A549 (cell line): ENCODE measurements around the gene SMAP1. TPM values are rescaled to one million over a fixed set of nuclear protein-coding genes. Genes with fewer than 3 reads are reported as not detected.

Experiments used
- ATAC-seq, 2 experiments: fragments of 200-7000 bp in 1 of 2; fragments of >200 bp in 1 of 2; cut with Nextera tagmentation in 1 of 2; cut with Tn5 transposase in 1 of 2; 3 replicates each; pipeline versions ENCODE4 v1.8.0 to v1.9.1; 2018 to 2020; ENCODE audit warnings: mild to moderate bottlenecking in 1 of 2, moderate library complexity in 1 of 2
- CTCF ChIA-PET: fragments of 300-600 bp; sonication (Branson Sonifier 250); formaldehyde crosslinking; extraction: SDS; loops from one replicate; lab custom pipeline; 2021; ENCODE audit warnings: antibody characterized with exemption, inconsistent platforms; lab: Yijun Ruan, JAX
- POLR2A ChIA-PET: fragments of 350-600 bp; formaldehyde crosslinking; extraction: SDS; loops from one replicate; lab custom pipeline; 2021; ENCODE audit warnings: antibody characterized with exemption, inconsistent platforms; lab: Yijun Ruan, JAX
- DNase-seq, 2 experiments: peaks; one replicate each; pipeline versions ENCODE4 v3.0.0 to v3.0.0-alpha.2; 2011 to 2016; ENCODE audit warnings: low read depth in 1 of 2, low spot score in 1 of 2
- FAIRE-seq: peaks from 2 replicates; lab custom pipeline; 2011; peaks lifted over from hg19 to GRCh38; lab: Jason Lieb, UNC
- H3K27ac ChIP-seq, 2 experiments: fragments of >200 bp; sonication (Bioruptor Twin); formaldehyde crosslinking; 3 replicates each; pipeline ENCODE4 v1.5.1; 2016 to 2017
- H3K4me1 ChIP-seq: fragments of >200 bp; sonication (Bioruptor Twin); formaldehyde crosslinking; 3 replicates; pipeline ENCODE4 v1.6.1; 2016
- H3K4me2 ChIP-seq: fragments of >200 bp; sonication (Bioruptor Twin); formaldehyde crosslinking; 3 replicates; pipeline ENCODE4 v1.6.1; 2016
- H3K4me3 ChIP-seq: fragments of >200 bp; sonication (Bioruptor Twin); formaldehyde crosslinking; 3 replicates; pipeline ENCODE4 v1.5.1; 2016
- H3K9me3 ChIP-seq: fragments of >200 bp; sonication (Bioruptor Twin); formaldehyde crosslinking; 3 replicates; pipeline ENCODE4 v1.6.1; 2016
- BCL3 ChIP-seq: fragments of >200 bp; sonication (Bioruptor Twin); formaldehyde crosslinking; IDR thresholded peaks from 3 replicates; pipeline ENCODE4 v1.6.1; 2016
- E2F6 ChIP-seq: IDR thresholded peaks from 2 replicates; pipeline ENCODE4 v1.6.1; 2012; ENCODE audit warnings: low read depth, borderline replicate concordance
- ELK1 ChIP-seq: fragments of 150-350 bp; IDR thresholded peaks from 2 replicates; pipeline ENCODE4 v1.6.1; 2014; ENCODE audit warnings: low read depth, mild to moderate bottlenecking, low read length
- FOSL2 ChIP-seq, 2 experiments: fragments of 450-650 bp in 1 of 2; fragments of >200 bp in 1 of 2; sonication (Bioruptor Twin) in 1 of 2; formaldehyde crosslinking; IDR thresholded peaks; 2 replicates each; pipeline versions ENCODE4 v1.5.0 to v1.6.1; 2016 to 2020; ENCODE audit warnings: mild to moderate bottlenecking in 1 of 2, moderate library complexity in 1 of 2
- HMGXB4 ChIP-seq: fragments of 250-450 bp; sonication (Bioruptor Pico); IDR thresholded peaks from 2 replicates; pipeline ENCODE4 v1.5.0; 2021; ENCODE audit warnings: mild to moderate bottlenecking, moderate library complexity, borderline replicate concordance
- JUN ChIP-seq, 2 experiments: fragments of >200 bp; sonication (Bioruptor Twin); formaldehyde crosslinking; IDR thresholded peaks; 2 replicates in 1 of 2; 3 replicates in 1 of 2; pipeline ENCODE4 v1.6.1; 2016 to 2017
- JUNB ChIP-seq: fragments of >200 bp; sonication (Bioruptor Twin); formaldehyde crosslinking; IDR thresholded peaks from 2 replicates; pipeline ENCODE4 v1.6.1; 2016
- MAFK ChIP-seq: fragments of 450-650 bp; IDR thresholded peaks from 2 replicates; pipeline ENCODE4 v1.6.1; 2014; ENCODE audit not compliant: partially characterized antibody
- MAX ChIP-seq: IDR thresholded peaks from 2 replicates; pipeline ENCODE4 v1.6.1; 2012
- NR3C1 ChIP-seq: fragments of >200 bp; sonication (Bioruptor Twin); formaldehyde crosslinking; IDR thresholded peaks from 3 replicates; pipeline ENCODE4 v1.6.1; 2017
- PBX3 ChIP-seq: IDR thresholded peaks from 2 replicates; pipeline ENCODE4 v1.6.1; 2012
- PHF8 ChIP-seq: fragments of 200-600 bp; sonication (generic); IDR thresholded peaks from 2 replicates; pipeline ENCODE4 v1.6.1; 2016; ENCODE audit warnings: low read depth, mild to moderate bottlenecking, antibody characterized with exemption, moderate library complexity, borderline replicate concordance
- POLR2A ChIP-seq: IDR thresholded peaks from 2 replicates; pipeline ENCODE4 v1.6.1; 2012; ENCODE audit warnings: mild to moderate bottlenecking, low read length
- POLR2AphosphoS2 ChIP-seq: conservative IDR thresholded peaks from 2 replicates; pipeline ENCODE4 v1.6.1; 2012; ENCODE audit warnings: low read length, improper control_type of control experiment, inconsistent platforms
- RAD21 ChIP-seq, 2 experiments: fragments of >200 bp in 1 of 2; sonication (Bioruptor Twin) in 1 of 2; formaldehyde crosslinking in 1 of 2; IDR thresholded peaks in 1 of 2; conservative IDR thresholded peaks in 1 of 2; 2 replicates in 1 of 2; 3 replicates in 1 of 2; pipeline ENCODE4 v1.6.1; 2012 to 2018; ENCODE audit warnings: inconsistent platforms in 1 of 2
- RCOR1 ChIP-seq: fragments of 150-350 bp; IDR thresholded peaks from 2 replicates; pipeline ENCODE4 v1.6.1; 2014; ENCODE audit warnings: antibody characterized with exemption, low read length, low read depth
- REST ChIP-seq: fragments of 200-600 bp; sonication (generic); IDR thresholded peaks from 2 replicates; pipeline ENCODE4 v1.6.1; 2016; ENCODE audit warnings: antibody characterized with exemption, mild to moderate bottlenecking, moderate library complexity
- RFX5 ChIP-seq: fragments of 450-650 bp; IDR thresholded peaks from 2 replicates; pipeline ENCODE4 v1.7.1; 2014; ENCODE audit warnings: antibody characterized with exemption, mild to moderate bottlenecking, moderate library complexity
- RNF2 ChIP-seq: fragments of 200-600 bp; sonication (generic); IDR thresholded peaks from 2 replicates; pipeline ENCODE4 v1.6.1; 2016; ENCODE audit warnings: low read depth, mild to moderate bottlenecking, antibody characterized with exemption, moderate library complexity, borderline replicate concordance
- ZC3H11A ChIP-seq: fragments of 450-650 bp; IDR thresholded peaks from 2 replicates; pipeline ENCODE4 v1.6.1; 2014; ENCODE audit warnings: antibody characterized with exemption, mild to moderate bottlenecking
- ZNF302 ChIP-seq: fragments of 250-450 bp; sonication (Bioruptor Pico); IDR thresholded peaks from 2 replicates; pipeline ENCODE4 v1.9.0; 2021; ENCODE audit warnings: inconsistent platforms, mild to moderate bottlenecking, moderate library complexity
- WGBS: methylation state at CpG from one replicate; pipeline ENCODE4 v1.1.6; 2017; ENCODE audit errors: missing lambda C conversion rate; 5-methylcytosine and 5-hydroxymethylcytosine counted together
- polyA minus RNA-seq: library from RNA; depleted of rRNA, polyadenylated mRNA; stranded (reverse); fragments of >200 nt; gene quantifications from 2 replicates; pipeline ENCODE4 v1.2.3, GENCODE V29; 2011; rRNA and poly(A)+ RNA removed
- polyA plus RNA-seq, 4 experiments: library from polyadenylated mRNA; depleted of rRNA in 3 of 4; stranded (reverse); fragments of >200 nt; fragmentation: RNase III in 1 of 4; extraction: RNeasy Plus Mini Kit Qiagen cat#74134 plus additional on column Dnase treatment in 1 of 4; gene quantifications; 2 replicates in 3 of 4; 3 replicates in 1 of 4; pipeline ENCODE4 v1.2.3, GENCODE V29; 2011 to 2017

Gene SMAP1
- polyA plus RNA-seq (2011; rRNA removed) = 27.4 and 27.8 TPM in 2 replicates
- 10.6 and 13.4 TPM in 2 replicates for polyA plus RNA-seq (2012; cell fraction: cytosol; rRNA removed)
- 11.0 and 11.2 TPM in 2 replicates for polyA plus RNA-seq (2012; cell fraction: nucleus; rRNA removed)
- 14.5 to 15.9 TPM (median 15.6 TPM) in 3 replicates for polyA plus RNA-seq (2017; fragmentation: RNase III; extraction: RNeasy Plus Mini Kit Qiagen cat#74134 plus additional on column Dnase treatment)
- 22.2 TPM in 2 replicates for polyA minus RNA-seq

- FAIRE-seq = no peak
- WGBS = 4% methylated on average over 10 of the region's 90 CpGs
- CTCF ChIA-PET = interaction anchor here (1.2 to 2.1 kb wide), 4 partner anchors 19 to 299 kb away, joined by 3 to 6 read pairs (median 4); no protein-coding TSS in a partner anchor
- H3K4me3 ChIP-seq = peak within 1 kb of the TSS; percentile 77
- peaks cover 10% of the 10 kb centered on the region; the same call in 2 of the 3 replicates for H3K4me1 ChIP-seq
- POLR2A ChIA-PET = interaction anchor here (1.4 to 1.9 kb wide), 2 partner anchors 101 to 299 kb away, joined by 4 to 11 read pairs; partner anchors contain the start of gene SDHAF4
- peak within 1 kb of the TSS; percentile 92 for H3K4me2 ChIP-seq
- peak within 1 kb of the TSS; percentile 86 to 99 for H3K27ac ChIP-seq
- peak; percentile 93 for ATAC-seq
- DNase-seq = peak; percentile 77 to 88
- no peaks in the 10 kb centered on the region for H3K9me3 ChIP-seq
- TF ChIP-seq REST (no peak), MAX (peak; percentile 30; the same call in 1 of the 2 replicates), ELK1 (no peak), ZC3H11A (no peak), FOSL2 (IDR thresholded peaks at IDR 0.05) (no peak), FOSL2 (CRISPR knock-in tag; IDR thresholded peaks at IDR 0.05) (no peak), POLR2A (peak; percentile 33), E2F6 (0 out of 2 replicates have a peak, but pooled peaks have one; percentile 1), HMGXB4 (no peak), PHF8 (peak; percentile 61), ZNF302 (CRISPR knock-in tag) (no peak), NR3C1 (no peak), RFX5 (no peak), JUN (IDR thresholded peaks at IDR 0.05) (peak in 1 of 2 experiments; percentile 56; a peak in 2 of 5 replicates)
Measured at GRCh38 chr6:70667711-70668498, at the start of gene SMAP1. Gene SMAP1 (plus strand): TSS chr6:70667883. CDS start chr6:70668024, 141 bp downstream.

- Histone ChIP-seq H3K27ac (no peak overlapping the region), H3K4me2 (no peak overlapping the region), H3K4me3 (no peak overlapping the region), H3K4me1 (no peaks in the 10 kb centered on the region), H3K9me3 (no peaks in the 10 kb centered on the region)
- ATAC-seq (no peak), DNase-seq (no peak), FAIRE-seq (no peak)
- ChIA-PET CTCF (no interaction called here), POLR2A (no interaction called here)
- TF ChIP-seq POLR2AphosphoS2 (no peak), PBX3 (no peak), BCL3 (no peak), MAFK (no peak), JUNB (no peak), RCOR1 (no peak), RAD21 (conservative IDR thresholded peaks at IDR 0.05 in 1 of 2, IDR thresholded peaks at IDR 0.05 in 1 of 2) (no peak), RNF2 (no peak)
- WGBS = 77% methylated on average over 1 of the region's 1 CpG
Measured at GRCh38 chr6:70620746-70621145, 46.9 kb upstream of the SMAP1 start.
